HK-2 (cell line): ENCODE measurements around the gene EVL.
"Not testable (repeated sequence)": the region's sequence is repeated elsewhere in the genome, so short reads cannot be mapped to it uniquely, and the experiment has no call there.

Source experiments
- DNase-seq: peaks from one replicate; pipeline ENCODE4 v3.0.0-alpha.2; 2018; ENCODE audit not compliant: unreplicated experiment

EVL gene

DNA sequence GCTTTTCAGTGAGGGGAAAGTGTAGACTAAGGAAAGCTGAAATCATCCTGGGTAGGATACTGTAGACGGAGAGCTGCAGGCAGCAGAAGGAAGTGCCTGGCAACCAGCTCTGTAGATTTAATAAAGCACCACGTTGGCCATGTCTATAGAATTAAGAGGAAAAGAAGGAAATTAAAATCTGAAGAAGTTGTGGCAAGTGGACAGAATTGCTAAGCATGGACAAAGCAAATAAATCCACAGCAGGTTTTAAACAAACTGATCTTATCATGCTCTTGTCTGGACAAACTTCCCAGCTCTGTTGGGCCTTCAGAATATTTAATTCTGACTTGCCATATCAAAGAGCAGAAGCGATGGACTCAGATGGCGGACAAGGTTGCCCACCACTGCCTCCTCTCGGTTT, 27.2 kb upstream of the EVL start:
- DNase-seq = no peak

DNA sequence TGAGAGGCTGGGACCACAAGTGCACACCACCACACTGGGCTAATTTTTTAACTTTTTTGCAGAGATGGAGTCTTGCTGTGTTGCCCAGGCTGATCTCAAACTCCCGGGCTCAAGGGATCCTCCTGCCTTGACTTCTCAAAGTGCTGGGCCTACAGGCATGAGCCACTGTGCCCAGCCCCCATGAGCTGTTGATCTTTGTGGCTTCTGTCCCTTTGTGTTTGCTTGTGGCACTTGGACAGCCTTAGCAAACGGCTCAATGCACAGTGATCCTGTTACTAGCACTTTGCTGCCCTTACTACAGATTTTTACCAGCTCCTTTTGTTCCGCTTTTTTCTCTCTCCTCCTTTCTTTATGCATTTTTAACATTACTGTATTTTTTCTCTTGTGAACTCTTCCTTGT, 25.3 kb upstream of the EVL start:
- no peak for DNase-seq

DNA sequence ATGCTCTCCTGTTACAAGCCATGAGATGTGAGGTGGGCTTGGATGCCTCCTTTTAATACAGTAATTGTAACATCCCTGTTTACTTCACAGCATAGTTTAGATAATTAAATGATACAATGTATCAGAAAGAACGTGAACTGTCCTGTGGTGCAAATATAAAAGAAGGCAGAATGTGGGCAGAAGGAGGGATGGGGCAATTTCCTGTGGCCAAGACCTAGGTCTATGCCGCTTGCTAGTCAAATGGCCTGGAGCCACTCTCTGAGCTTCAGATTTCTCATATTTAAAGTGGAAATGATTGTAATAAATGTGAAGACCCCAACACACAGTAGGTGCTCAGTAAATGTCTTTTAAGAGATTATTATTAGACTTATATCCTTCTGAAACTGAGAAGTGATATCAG, 24.0 kb upstream of the EVL start:
- no peak for DNase-seq

DNA sequence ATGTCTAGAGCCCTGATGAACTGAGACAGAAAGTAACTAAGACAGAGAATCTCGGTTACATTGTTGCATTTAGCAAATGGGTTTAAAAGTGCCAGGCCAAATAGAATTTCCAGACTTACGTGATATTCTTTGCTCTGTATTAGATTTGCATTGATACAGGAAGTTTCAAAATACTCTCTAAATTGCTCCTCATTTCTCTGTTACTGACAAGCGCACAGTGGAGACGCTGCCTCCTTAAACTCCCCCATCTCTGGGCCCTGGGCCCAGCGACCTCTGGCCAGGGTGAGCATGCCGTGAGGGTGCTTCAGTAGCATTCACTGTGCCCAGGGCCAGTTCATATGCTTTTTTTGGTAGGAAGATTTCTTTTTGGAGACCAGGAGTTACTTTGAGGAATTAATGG, 22.9 kb upstream of the EVL start:
- no peak for DNase-seq

DNA sequence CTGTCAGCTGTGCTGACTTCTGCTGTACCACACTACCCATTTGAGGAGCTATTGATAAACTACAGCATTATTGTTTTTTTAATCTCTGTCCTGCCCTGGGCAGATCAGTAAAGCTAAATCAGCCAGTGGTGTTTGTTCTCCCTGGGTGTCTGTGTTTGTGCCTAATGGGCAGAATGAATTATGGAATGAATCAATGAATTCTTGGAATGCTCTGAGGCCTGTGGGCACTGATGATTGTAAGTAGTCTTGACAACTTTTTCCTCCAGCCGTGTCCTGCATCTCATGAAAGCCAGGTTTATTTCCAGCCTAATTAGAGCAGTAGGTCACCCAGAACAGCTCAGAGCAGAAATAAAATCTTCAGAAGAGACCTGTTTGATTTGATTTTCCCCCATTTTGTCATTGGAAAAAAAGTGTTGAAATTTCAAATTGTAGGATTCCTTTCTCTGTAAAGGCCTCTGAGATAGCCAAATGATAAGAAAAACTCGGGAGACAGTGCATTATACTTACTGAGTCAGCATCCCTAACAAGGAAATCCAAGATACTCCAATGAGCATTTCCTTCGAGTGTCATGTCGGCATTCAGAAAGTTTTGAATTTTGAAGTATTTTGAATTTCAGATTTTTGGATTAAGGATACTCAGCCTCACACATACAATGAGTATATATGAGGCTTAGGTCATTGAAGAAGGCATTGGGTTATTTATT, 19.4 kb upstream of the EVL start:
- no peak for DNase-seq

DNA sequence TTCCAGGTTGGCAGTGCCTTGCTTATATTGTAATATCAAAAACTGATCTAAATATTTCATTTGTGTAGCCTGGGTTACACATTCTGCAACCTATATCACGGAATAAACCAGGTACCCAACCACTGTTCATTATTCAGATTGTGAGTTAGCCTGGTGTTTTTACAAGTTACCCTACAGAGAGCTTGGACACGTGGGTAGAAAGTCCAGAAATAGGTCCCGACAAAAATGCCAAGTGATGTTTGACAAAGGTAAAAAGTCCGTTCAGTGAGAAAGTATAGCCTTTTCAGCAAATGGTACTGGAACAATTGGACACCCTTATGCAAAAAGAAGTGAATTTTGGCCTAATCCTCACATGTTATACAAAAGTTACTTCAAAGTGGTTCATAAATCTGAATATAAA, 17.6 kb upstream of the EVL start:
- DNase-seq = no peak

DNA sequence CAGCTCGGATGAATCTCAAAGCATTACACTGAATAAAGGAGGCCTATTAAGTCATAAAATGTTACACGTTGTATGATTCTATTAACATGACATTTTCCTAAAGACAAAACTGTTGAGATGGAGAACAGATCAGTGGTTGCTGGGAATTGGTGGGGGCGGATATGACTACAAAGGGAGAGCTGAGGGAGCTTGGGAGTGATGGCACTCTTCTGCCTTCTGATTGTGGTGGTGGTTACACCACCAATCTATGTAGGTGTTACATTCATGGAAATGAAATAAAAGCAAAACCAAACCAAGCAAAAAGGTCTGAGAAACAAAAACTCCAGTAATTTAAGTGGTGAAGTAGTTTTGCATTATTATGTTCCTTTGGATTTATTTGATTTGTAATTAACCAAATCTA, 16.4 kb upstream of the EVL start:
- DNase-seq = no peak

DNA sequence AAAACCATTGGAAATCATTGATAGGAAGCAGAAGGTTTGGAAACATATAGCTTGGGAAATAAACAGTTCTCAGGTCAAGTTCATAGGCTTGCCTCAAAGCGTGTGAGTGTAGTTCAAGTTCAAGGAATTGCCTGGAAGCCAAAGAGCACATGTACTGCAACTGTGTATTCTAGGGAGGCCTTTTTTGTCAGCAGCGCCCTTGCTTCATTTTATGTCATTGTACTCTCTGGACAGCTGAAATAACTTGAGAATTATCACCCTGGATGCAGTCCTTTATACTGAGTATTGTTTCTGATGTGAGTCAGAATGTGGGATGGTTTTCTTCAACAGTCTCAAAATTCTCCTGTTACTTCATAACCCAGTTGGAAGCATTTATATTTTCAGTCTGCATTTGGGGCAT, 16.0 kb upstream of the EVL start:
- no peak for DNase-seq

DNA sequence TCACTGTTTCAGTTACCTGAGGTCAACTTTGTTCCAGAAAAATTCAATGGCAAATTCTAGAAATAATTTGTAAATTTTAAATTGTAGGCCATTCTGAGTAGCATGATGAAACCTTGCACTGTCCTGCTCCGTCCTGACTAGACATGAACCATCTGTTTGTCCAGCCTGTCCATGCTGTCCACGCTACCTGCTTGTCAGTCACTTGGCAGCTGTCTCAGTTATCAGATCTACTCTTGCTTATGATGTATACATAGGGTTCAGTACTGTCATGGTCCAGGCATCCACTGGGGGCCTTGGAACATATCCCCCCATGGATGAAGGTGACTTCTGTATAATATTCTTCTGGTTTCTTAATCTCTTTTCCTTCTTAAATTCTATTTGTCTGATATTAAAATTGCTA, 14.1 kb upstream of the EVL start:
- DNase-seq = no peak

DNA sequence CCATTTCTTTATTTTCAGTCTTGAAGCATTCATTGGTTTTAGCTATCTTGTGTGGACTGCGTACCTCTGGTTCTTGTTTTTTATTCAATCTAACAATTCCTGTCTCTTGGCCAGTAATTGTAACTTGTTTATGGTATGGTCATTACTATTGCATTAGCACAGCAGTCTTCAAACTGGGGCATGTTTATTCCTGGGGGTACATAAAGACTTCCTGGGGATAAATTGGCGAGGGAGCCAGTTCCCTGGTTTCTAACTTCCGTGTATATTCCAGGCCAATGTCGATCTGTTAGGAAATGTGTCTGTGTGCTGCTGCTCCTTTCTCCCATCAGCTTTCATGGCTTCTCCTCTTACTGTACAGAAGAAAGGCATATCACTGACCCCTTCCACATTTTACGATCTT, 13.7 kb upstream of the EVL start:
- DNase-seq = no peak

DNA sequence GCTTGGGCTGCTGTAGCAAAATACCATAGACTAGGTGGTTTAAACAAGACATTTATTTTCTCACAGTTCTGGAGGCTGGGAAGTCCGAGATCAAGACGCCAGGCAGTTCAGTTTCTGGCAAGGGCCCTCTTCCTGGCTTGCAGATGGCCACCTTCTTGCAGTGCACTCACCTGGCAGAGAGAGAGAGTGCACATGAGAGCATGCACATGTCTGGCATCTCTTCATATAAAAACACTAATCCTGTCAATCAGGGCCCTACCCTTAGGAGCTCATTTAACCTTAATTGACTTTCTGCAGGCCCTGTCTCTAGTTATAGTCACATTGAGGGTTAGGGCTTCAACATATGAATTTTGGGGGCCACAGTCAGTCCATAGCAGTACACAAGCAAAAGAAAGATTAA, 12.4 kb upstream of the EVL start:
- no peak for DNase-seq

DNA sequence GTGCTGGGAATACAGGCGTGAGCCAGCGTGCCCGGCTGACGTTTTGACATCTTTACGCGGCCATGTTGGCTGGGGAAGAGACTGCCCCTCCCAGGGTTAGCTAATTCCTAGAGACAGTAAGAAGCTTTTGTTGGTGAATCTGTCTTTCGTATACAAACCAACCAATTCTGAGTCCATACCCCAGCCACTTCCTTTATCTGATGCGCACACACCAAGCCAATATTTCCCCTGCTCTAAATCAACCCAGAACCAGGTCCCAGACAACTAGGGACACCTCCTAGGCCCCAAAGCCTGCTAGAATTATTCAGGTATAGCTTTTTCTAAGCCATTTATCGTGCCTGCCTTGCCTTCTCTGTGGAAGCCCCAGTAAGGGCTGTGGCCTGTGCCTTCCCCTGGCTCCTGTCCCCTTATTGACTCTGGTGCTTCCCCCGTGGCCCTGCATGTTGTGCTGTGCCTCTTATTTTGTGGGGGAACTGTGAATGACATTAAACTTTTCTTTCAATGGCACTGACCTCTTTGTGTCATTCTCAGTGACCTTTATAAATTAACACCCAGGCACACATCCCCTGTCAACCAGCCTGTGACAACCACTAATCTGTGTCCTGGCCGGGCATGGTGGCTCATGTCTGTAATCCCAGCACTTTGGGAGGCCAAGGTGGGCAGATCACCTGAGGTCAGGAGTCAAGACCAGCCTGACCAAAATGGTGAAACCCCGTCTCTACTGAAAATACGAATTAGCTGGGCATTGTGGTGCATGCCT, 10.7 kb upstream of the EVL start:
- no peak for DNase-seq

DNA sequence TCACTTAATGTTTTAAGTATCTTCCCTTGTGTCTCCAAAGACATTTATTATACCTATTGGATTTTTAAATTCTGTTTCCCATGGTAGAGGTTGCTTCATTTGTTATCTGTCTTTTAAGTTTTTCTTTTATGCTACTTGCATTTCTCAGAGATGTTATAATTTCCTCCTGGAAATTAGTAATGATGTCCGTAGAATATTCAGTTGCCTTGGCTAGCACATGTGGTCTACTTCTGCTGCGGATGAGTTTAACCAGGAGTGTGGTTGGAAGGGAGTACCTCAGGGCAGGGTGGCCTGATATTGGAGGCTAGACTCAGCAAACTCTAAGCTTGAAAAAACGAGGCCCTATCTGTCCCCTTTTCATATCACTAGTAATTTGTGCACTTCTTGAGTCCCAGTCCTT, 8.8 kb upstream of the EVL start:
- DNase-seq = no peak

DNA sequence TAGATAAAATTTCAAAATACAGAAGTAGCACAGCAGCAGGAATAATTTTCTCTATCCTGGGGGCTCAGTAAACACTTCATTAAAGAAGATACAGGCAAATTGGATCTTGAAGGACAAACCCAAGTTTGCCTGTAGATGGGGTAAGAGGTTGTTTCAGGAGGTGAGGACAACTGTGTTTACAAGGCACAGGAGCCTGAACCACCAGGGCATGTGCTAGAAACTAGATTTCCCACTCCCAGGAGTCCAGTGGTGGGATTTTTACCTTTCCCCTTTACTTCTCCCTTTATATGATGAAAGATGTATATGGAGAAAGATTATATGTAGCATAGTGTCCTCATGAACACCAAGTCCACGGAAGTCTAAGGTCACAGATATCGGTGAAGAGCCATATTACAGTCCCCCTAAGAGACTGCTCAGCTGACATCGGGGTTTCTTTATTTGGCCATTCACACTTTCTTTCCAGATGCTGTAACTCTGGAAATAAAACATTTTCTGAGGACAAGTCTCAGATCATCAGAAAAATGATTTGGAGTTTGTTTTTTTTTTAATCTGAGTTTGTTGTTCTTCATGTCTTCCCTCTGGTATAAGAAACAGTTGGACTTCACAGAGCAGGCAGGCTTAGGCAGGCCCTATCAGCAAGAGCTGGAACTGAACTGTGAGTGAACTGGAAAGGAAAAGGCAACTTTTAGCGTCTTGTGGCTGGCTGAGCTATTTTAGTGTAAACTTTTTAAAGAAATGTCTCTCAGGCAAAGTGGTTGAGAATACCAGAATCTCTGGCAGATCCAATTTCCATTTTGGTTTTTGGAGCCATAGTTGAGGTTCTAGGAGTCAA, 8.0 kb upstream of the EVL start:
- DNase-seq = no peak

DNA sequence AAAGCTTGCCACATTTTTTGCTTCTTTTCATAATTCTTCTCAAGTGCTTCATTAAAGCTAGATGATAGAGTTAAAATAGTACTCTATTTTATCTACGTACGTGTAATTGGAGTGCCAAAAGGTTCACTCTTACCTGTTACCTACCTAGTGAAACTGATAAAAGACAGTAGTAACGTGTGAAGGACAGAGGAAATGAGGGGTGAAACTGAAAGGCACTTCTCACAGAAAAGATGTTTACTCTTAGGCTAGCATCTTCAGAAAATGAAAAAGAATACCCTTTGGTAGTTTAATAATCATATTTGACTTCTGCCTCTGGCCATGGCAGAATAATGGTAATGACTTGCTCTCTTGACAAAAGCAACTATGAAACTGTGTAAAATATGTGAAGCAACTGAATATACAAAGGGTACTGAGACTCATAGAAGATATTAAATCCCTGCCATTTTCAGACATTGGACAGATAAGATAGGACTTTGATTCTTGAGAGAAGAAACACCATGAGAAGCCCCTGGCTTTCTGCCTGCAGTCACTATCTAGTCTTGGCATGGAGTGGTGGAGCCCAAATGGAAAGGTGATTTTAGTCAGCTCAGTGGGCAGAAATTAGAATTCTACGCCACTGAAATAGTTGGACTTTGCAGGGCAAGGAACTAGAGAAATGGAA, 6.3 kb upstream of the EVL start:
- no peak for DNase-seq

DNA sequence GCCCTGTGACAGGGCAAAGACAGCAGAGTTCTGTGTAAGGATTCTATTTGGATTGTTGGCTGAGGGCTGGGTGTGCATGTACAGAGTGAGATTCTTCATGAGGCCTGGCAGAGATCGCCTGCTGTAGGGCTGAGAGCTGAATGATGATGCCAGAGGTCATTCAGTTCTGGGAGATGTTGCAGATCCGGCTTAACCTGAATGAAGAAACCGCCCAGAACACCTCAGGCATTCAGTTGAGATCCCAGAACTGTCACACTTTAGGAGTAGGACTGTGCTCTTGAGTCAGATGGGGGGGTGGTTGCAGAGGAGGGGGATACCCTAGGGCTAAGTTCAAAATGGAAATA, 5.8 kb upstream of the EVL start:
- DNase-seq = no peak

DNA sequence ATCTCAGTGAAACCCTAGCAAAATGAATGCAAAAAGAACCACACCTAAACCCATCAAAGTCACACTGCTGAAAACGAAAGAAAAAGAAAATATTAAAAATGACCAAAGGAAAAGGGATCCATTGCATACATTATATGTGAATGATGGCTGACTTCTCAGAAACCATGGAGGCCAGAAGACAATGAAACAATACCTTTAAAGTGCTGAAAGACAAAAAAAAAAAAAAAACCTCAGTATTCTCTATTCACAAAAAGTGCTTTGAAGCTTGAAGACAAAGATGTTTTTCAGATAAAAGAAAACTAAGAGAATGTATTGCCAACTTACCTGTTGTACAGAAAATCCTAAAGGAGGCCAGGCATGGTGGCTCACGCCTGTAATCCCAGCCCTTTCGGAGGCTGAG, 4.5 kb upstream of the EVL start:
- DNase-seq = no peak

DNA sequence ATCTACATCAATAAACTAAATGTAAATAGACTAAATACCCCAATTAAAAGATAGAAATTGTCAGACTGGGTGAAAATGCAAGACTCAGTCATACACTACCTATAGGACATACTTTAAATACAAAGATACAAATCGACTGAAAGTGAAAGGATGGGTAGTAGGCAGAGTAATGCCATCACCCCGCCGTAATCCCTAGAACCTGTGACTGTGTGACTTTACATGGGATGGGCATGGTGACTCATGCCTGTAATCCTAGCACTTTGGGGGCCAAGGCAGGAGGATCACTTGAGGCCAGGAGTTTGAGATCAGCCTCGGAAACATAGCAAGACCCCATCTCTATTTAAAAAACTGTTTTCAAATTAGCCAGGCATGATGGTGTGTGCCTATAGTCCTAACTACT, 2.6 kb upstream of the EVL start:
- no peak for DNase-seq

DNA sequence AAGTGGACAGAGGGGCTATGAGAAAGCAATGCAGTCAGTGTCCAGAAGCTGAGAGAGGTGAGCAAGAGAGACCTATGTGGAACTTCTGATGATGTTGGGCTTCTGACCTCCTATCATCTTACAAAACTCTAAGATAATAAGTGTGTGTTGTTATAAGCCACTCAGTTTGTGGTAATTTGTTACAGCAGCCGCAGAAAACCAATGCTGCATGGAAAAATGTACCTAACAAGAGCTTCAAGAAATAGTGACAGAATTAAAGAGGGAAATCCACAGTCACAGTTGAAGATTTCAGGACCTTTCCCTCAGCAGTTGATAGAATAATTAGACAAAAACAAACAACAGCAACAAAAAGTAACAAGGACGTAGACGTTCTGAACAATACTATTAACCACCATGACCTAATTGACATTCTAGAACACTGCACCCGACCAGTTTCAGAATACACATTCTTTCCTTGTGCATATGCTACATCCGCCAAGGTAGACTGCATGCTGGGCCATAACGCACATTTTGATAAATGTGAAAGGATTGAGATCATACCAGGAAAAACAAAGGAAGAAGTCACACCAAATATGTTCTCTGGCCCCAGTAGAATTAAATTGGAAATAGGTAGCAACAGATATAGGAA, 1.8 kb upstream of the EVL start:
- DNase-seq = no peak

DNA sequence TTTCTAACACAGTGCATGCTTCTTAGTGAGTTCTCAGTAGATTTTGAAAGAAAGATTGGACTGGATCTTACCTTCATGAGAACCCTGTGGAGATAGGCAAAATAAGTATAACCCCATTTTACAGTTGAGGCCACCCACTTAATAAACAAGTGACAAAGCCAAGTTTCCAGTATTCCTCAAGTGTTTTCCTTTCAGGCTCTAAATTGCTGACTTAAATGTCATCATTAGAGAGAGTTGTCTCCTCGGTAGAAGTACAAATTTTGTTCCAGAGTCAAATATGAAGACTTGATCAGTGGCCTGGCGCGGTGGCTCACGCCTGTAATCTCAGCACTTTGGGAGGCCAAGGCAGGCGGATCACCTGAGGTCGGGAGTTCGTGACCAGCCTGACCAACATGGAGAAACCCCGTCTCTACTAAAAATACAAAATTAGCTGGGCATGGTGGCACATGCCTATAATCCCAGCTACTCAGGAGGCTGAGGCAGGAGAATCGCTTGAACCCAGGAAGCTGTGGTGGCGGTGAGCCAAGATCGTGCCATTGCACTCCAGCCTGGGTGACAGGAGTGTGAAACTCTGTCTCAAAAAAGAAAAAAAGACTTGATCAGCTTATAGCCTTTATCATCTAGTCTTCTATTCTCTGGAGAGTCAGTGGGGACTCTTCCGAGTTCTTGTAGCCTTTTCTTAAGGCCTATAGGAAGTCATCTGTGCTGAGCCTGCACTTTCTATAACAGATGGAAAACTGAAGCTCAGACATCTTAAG, 708 bp upstream of the EVL start:
- not testable (repeated sequence) for DNase-seq

DNA sequence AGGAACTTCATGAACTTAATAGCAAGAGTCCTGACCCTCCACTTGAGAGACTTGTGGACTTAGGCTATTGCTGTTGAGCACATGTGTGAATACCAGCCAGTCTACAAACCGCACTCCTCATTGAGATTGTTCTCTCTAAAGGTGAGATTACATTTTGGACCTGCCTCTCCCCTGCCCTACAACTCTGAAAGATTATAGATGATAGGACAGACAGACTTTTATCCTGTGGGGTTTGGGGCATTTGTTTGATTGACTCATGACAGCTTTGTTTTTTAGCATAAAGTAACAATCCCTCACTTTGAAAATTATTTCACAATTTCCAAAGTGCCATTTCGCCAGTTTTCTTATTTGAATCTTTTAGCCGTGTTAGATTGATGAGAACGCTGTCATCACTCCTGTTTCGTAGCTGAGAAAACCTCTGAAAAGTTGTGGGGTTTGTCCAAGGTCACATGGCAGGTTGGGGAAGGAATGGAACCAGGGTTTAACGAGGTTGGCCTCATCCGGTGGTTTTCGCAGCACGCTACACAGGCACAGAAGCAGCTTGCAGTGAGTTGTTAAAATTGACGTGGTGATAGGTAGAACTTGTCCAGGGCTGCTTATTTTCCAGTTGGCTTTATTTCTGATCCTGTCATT, 836 bp downstream of the EVL start:
- no peak for DNase-seq
